Measurements from ENCODE around the gene HYKK. TPM values are rescaled to one million over a fixed set of nuclear protein-coding genes. Genes with fewer than 3 reads are reported as not detected.
A peak's percentile ranks its signal among the peaks of the same experiment; 100 is the strongest.
"Not testable (repeated sequence)": the region's sequence is repeated elsewhere in the genome, so short reads cannot be mapped to it uniquely, and the experiment has no call there.

Gene HYKK
- total RNA-seq, 1 donor from 2014 or later: 0.90 TPM

DNA sequence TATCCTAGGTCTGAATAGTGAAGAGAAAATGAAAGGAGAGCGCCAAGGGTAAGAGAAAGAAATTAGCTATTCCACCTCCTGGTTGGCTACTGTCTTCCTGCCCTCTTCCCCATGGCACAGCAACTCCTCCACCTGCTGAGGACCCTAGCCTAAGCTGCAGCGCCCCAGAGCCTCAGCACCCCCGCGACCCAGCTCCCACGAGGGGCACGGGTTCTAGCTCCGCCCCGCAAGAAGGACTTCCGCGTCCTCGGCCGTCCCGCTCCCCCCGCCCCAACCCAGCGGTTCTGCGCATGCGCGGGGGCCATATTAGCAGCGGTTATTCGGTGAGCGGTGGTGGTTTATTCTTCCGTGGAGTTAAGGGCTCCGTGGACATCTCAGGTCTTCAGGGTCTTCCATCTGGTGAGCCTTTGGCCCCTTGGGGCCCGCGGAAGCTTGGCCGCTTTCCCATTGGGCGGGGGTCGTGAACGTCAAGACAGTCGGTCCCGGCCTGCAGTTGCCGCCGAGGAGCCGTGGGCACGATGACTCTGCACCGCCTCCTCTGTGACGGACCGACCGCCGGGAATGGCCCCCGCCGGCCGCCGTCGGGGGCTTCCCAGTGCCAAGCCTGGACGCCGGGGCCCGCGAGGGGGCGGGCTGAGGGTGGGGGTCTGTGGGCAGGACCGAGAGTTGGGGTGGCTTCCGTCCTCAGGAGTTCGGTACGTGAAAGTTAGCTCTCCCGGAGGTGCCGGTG is 32.9 kb downstream of the HYKK start, which contains the start of gene PSMA4:
Gene PSMA4, plus strand, starts transcription at position 304 of the 730 bp plus-strand sequence. CDS start 1,484 bp downstream, outside the sequence.
- peak; percentile 70 to 91 for DNase-seq (ENCODE audit: low read depth in 2 of 2)

DNA sequence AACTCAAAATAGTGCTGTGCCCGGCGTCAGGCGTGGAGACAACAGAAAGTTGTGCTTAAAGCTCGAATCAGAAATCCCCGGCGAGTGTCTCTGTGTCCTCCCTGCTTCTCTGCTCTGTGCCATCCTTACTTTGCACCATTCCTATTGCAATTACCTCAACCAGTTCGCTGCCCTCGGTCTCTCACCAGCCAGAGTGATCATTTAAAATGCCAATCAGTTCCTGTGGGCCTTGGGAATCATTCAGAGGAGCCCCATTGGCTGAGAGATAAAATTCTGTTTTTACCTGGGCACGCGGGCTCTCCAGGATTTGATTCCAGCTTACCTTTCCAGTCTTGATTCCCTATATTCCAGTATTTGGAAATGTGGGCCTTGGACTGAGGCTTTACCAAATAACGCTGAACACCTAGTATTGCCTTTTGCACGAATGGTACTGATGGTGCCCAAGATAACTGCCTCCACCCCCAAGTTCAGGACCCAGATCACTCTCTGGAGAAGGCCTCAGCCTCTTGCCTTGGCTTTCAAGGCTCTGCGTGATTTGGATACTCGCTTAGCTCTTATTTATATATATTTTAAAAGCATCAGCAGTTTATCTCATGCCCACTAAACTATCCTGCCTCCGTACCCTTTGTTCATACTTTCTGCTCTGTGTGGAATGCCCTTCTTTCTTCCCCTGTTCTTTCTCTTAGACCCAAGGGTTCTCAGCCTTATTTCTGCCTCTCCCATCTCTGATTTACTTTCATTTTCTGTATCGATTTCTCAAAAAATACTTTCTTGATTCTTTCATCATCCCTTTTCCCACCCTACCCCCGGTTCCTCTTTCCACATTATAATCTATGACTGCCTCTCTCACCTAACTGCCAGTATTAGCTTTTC is 33.7 kb downstream of the HYKK start:
- peak in 1 of 2 donors; percentile 4 for DNase-seq (ENCODE audit: low read depth in 2 of 2)

GRCh38 chr15:78541744-78542034 is 34.3 kb downstream of the HYKK start:
- no peak for DNase-seq (ENCODE audit: low read depth in 2 of 2)

DNA sequence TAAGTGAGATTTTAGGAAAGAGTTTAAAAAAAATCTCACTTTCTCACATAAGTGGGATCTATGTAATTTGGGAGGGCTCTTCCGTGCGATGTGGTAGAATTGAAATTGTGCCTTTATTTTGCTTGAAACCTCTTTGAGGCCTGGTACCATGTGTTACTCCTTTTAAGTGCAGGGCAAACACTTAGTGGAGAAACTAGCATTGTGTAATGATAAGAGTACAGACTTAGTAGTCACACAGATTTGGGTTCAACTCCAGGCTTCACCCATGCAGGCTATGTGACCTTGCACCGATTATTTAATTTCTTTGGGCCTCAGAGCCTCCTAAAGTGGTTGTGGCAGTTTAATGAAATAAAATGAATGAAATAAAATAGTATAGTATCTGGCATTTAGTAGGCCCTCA is 35.3 kb downstream of the HYKK start:
- no peak for DNase-seq (ENCODE audit: low read depth in 2 of 2)

DNA sequence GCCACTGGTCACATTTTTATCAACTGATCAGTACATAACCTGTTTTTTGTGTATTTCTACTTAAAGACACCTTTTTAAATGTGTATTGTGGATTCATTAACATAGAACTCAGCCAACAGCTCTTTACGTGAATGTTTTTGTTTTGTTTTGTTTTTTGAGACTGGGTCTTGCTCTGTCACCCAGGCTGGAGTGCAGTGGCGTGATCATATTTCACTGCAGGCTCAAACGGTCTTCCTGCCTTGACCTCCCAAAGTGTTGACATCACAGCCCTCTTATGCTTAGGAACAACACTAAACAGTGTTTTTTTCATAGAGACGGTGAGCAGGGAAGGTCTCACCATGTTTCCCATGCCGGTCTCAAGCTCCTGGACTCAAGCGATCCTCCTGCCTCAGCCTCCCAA is 42.8 kb downstream of the HYKK start:
- DNase-seq (ENCODE audit: low read depth in 2 of 2): no peak

DNA sequence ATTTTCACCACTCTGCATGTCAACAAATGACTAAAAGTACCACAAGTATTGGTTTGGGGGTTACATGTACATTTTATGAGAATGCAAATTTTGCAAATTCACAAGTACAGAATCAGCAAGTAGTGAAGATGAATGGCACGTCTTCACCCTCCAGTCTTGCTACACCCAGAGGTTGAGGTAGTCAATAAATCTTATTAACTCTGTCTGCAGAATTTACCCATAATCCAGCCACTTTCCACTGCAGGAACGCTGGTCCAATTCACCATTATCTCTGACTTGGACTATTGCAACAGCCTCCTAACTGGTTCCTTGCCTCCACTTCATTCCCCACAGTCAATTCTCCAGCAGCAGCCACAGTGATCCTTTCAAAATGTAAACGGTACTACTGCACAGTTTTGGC is 43.4 kb downstream of the HYKK start:
- DNase-seq (ENCODE audit: low read depth in 2 of 2): no peak

- DNase-seq (ENCODE audit: low read depth in 2 of 2): no peak
These were observed 44.5 kb downstream of the HYKK start for GRCh38 chr15:78551902-78552301.

- DNase-seq (ENCODE audit: low read depth in 2 of 2): no peak
These were observed 45.2 kb downstream of the HYKK start for GRCh38 chr15:78552597-78552996.

DNA sequence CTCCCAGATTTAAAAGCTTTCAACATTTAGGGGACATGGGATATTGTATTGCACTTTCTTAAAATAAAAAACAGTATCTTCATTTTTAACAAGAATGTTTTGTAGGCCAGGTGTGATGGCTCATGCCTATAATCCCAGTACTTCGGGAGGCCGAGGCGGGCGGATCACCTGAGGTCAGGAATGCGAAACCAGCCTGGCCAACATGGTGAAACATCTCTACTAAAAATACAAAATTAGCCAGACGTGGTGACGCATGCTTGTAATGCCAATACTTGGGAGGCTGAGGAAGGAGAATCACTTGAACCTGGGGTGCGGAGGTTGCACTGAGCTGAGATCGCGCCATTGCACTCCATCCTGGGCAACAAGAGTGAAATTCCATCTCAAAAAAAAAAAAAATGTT is 52.8 kb downstream of the HYKK start:
- not testable (repeated sequence) for DNase-seq (ENCODE audit: low read depth in 2 of 2)

GRCh38 chr15:78561490-78561889 is 54.1 kb downstream of the HYKK start:
- no peak for DNase-seq (ENCODE audit: low read depth in 2 of 2)

- DNase-seq (ENCODE audit: low read depth in 2 of 2): no peak
These were observed 55.7 kb downstream of the HYKK start for GRCh38 chr15:78563092-78563491.

DNA sequence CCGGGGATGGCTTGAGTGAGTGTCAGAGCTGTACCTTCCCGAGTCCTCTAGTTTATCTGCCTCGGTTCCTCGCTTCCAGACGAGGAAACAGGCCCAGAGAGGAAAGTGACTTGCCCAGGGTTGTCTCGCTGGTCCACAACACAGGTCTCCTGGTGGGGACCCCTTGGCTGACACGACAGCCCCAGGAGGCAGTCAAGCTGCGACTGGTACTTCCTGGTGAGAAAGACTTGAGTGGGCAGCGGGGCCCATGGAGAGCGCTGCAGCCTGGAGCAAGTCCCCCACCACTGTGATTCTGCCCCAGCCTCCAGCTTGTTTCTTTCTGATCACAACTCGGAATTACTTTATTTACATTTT is 57.3 kb downstream of the HYKK start:
- no peak for DNase-seq (ENCODE audit: low read depth in 2 of 2)

DNA sequence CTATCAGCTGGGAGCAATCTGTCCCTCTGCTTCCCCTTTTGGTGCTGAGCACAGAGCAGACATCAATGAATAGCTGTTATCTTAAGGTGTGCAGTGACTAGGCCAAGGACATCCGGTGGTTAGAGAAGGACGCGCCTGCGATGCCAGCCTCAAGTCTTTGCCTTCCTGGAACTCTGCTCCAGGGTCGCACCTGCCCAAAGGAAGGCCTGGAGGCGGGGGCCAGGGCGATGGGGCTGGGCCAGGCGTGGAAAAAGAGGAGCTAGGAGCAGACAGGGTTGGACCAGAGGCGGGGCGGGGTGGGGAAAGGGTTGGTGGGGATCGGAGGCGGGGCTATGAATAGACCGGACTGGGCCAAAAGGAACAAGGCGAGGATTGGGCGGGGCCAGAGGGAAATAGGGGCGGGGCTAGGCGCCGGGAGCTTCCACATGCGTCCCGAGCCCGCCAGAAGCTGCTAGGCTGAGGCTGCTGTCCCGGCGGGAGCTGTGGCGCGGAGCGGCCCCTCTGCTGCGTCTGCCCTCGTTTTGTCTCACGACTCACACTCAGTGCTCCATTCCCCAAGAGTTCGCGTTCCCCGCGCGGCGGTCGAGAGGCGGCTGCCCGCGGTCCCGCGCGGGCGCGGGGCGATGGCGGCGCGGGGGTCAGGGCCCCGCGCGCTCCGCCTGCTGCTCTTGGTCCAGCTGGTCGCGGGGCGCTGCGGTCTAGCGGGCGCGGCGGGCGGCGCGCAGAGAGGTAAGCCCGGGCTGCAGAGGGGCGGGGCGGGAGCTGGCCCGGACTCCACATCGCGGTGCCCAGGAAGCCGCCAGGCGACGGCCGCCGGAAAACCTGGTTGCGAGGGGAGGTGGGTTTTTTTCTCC is 57.9 kb downstream of the HYKK start, which contains the start of gene CHRNA5:
Gene CHRNA5, plus strand, starts transcription at position 424 of the 854 bp plus-strand sequence. Its CDS starts 200 bp downstream, at position 624.
- peak; percentile 17 to 89 for DNase-seq (ENCODE audit: low read depth in 2 of 2)

DNA sequence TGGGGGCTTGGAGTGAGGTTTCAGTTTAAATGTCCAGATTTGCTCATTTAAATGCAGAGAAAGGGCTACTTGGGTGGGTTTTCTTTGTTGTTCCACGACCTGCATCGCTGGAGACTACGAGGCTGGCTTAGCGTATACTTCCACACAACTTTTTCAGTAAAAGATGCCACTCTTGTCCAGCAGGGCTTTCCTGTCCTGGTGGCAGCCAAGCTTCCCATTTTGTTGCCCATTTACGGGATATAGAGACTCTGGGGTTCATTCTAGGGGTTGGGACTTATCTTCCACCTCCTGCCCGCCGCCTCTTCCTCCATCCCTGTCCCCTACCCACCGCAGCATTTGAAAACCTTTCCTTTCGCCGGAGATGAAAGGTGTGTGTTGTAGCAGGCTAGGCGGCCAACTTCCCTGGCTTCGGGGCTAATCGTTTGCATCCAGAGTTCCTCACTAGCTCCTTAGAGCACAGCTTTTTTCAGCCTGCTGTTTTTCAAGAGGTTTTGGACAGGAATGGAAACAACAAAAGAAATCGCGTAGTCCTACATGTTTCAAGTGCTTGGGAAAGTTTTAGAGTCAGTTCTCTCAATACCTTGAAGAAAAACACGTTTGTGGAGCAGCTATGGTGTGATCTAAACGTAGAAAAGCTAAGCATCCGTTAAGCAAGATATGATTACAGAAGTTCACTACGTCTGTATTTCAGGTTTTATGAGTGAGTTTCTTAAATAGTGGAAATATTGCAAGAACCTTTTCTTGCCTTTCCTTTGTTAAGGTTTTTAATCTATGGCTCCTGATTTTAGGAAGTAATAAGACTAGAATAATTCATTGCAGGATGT is 58.8 kb downstream of the HYKK start:
- DNase-seq (ENCODE audit: low read depth in 2 of 2): peak in 1 of 2 donors; percentile 14

DNA sequence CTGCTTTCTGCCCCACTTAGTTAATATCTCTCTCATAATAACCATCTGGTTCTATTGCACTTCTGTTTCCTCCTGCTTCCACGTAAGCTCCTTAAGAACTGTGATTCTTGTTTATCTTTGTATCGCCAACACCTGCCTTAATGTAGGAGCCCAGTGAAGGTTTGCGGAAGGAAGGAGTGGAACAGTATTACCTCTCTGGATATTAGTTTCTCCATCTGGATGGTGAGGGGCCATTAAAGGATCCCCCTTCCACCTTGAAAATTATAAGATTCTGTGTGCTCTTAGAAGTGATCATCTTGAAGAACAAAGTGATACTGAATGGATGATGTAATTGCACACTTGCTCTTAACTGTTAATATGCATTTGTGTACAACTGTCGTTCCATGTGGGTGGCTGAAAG is 60.2 kb downstream of the HYKK start:
- no peak for DNase-seq (ENCODE audit: low read depth in 2 of 2)

GRCh38 chr15:78570710-78571109 is 63.3 kb downstream of the HYKK start:
- DNase-seq (ENCODE audit: low read depth in 2 of 2): no peak

DNA sequence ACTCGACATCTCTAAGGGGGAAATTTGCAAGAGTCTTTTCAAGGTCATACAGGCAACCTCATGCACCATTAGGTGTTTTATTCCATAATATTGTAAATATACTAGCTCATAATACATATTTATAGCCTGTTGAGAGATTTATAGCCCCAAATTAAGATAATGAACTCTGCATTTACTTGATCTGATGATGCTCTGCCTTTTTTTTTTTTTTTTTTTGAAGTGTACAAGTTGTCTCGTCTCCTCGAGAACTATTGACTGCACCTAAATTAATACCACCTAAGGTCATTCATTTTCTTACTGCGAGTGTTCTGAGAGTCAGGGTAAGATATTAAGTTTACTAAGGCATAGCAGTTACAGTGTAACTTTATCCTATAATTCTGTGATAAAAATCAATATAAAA is 64.0 kb downstream of the HYKK start:
- no peak for DNase-seq (ENCODE audit: low read depth in 2 of 2)

DNA sequence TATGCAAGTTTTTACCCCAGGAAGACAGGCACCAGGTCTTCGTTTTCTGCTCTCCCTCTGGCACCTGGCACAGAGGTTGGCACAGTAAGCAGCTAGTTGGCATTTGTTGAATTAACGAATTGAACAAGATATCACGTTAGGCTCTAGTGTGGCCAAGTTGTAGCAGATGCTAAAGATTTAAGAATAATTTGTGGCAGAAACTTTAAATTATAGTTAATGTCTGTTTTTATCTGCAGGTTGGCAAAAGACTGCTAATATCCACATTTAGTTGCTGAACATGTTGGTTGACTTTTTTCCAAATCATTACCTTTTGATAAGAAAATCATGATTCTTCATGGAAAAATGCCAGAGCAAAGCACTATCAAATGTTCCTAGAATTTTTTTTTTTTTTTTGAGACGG is 66.0 kb downstream of the HYKK start:
- DNase-seq (ENCODE audit: low read depth in 2 of 2): no peak

- DNase-seq (ENCODE audit: low read depth in 2 of 2): no peak
These were observed 67.6 kb downstream of the HYKK start for GRCh38 chr15:78574944-78575343.

Data from dermis microvascular lymphatic vessel endothelial cell (primary cell).